ENCODE results near the gene KRTAP4-1.

- TF ChIP-seq SPI1 (IDR thresholded peaks at IDR 0.05; ENCODE audit: low read depth, low read length), result no peak
- no peak for TF ChIP-seq POLR2AphosphoS5 (IDR thresholded peaks at IDR 0.05; ENCODE audit: low read depth, low read length)
- no peak for TF ChIP-seq POLR2A (IDR thresholded peaks at IDR 0.05; ENCODE audit: low read depth, low read length)
Measured at GRCh38 chr17:41141361-41141760, 43.4 kb downstream of the KRTAP4-1 start.

Measured in GM12891 (cell line).